Keratinocyte (primary cell): ENCODE results near the gene RFC3.

Experiments
- EZH2 ChIP-seq: IDR thresholded peaks from one replicate; pipeline ENCODE4 v1.6.1; 2012; ENCODE audit warnings: inconsistent platforms, mild to moderate bottlenecking, low read length, moderate library complexity
- TF ChIP-seq, protein P1 (sequence below), 3 experiments: IDR thresholded peaks in 1 of 3; conservative IDR thresholded peaks in 1 of 3; optimal IDR thresholded peaks in 1 of 3; 2 replicates in 2 of 3; 3 replicates in 1 of 3; pipeline versions ENCODE3 to v1.5.1; 2011; ENCODE audit warnings: low read length in 3 of 3, mild to moderate bottlenecking in 3 of 3, moderate library complexity in 2 of 3, control low read depth in 1 of 3, inconsistent platforms in 1 of 3; ENCODE audit not compliant: insufficient read depth in 2 of 3; ENCODE audit errors: extremely low read depth in 1 of 3

GRCh38 chr13:33876716-33877394 is 58.9 kb downstream of the RFC3 start:
- TF ChIP-seq, protein P1, sequence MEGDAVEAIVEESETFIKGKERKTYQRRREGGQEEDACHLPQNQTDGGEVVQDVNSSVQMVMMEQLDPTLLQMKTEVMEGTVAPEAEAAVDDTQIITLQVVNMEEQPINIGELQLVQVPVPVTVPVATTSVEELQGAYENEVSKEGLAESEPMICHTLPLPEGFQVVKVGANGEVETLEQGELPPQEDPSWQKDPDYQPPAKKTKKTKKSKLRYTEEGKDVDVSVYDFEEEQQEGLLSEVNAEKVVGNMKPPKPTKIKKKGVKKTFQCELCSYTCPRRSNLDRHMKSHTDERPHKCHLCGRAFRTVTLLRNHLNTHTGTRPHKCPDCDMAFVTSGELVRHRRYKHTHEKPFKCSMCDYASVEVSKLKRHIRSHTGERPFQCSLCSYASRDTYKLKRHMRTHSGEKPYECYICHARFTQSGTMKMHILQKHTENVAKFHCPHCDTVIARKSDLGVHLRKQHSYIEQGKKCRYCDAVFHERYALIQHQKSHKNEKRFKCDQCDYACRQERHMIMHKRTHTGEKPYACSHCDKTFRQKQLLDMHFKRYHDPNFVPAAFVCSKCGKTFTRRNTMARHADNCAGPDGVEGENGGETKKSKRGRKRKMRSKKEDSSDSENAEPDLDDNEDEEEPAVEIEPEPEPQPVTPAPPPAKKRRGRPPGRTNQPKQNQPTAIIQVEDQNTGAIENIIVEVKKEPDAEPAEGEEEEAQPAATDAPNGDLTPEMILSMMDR (optimal IDR thresholded peaks at IDR 0.05 in 1 of 3, IDR thresholded peaks at IDR 0.05 in 1 of 3, conservative IDR thresholded peaks at IDR 0.05 in 1 of 3; ENCODE audit: extremely low read depth in 1 of 3, insufficient read depth in 2 of 3, low read length in 3 of 3): no peak
- TF ChIP-seq EZH2: no peak
